D721Med (cell line): ENCODE results near the gene NCOA6.

Experiments
- DNase-seq: peaks from one replicate; pipeline ENCODE4 v3.0.0; 2011; ENCODE audit warnings: low spot score; ENCODE audit not compliant: insufficient read length
- FAIRE-seq: peaks from 2 replicates; lab custom pipeline; 2011; peaks lifted over from hg19 to GRCh38; lab: Jason Lieb, UNC
- TF ChIP-seq, protein P1 (sequence below): IDR thresholded peaks from 2 replicates; pipeline ENCODE4 v1.5.1; 2012; ENCODE audit warnings: mild to moderate bottlenecking, control low read depth; ENCODE audit not compliant: insufficient read depth; ENCODE audit errors: missing control alignments

NCOA6 gene

DNA sequence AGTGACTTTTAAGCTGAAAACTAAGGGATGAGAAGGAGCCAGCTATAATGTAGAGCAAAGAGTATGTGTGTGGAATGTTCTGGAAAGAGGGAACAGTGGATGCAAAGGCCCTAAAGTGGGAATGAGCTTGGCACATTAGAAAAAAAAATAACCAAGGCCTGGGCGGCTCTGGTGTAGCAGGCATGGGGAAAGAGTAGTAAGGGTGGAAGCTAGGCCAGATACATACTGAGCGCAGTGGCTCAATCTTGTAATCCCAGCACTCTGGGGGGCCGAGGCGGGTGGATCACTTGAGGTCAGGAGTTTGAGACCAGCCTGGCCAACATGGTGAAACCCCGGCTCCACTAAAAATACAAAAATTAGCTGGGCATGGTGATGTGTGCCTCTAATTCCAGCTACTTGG is 38.8 kb upstream of the NCOA6 start:
- TF ChIP-seq, protein P1, sequence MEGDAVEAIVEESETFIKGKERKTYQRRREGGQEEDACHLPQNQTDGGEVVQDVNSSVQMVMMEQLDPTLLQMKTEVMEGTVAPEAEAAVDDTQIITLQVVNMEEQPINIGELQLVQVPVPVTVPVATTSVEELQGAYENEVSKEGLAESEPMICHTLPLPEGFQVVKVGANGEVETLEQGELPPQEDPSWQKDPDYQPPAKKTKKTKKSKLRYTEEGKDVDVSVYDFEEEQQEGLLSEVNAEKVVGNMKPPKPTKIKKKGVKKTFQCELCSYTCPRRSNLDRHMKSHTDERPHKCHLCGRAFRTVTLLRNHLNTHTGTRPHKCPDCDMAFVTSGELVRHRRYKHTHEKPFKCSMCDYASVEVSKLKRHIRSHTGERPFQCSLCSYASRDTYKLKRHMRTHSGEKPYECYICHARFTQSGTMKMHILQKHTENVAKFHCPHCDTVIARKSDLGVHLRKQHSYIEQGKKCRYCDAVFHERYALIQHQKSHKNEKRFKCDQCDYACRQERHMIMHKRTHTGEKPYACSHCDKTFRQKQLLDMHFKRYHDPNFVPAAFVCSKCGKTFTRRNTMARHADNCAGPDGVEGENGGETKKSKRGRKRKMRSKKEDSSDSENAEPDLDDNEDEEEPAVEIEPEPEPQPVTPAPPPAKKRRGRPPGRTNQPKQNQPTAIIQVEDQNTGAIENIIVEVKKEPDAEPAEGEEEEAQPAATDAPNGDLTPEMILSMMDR, result no peak
- FAIRE-seq (no peak), DNase-seq (no peak)

GRCh38 chr20:34863421-34863965 is 38.0 kb upstream of the NCOA6 start:
- DNase-seq, result no peak
- no peak for FAIRE-seq
- TF ChIP-seq, protein P1, result no peak

- FAIRE-seq, result no peak
- TF ChIP-seq, protein P1, result no peak
- no peak for DNase-seq
Measured at GRCh38 chr20:34862724-34863123, 37.3 kb upstream of the NCOA6 start.

DNA sequence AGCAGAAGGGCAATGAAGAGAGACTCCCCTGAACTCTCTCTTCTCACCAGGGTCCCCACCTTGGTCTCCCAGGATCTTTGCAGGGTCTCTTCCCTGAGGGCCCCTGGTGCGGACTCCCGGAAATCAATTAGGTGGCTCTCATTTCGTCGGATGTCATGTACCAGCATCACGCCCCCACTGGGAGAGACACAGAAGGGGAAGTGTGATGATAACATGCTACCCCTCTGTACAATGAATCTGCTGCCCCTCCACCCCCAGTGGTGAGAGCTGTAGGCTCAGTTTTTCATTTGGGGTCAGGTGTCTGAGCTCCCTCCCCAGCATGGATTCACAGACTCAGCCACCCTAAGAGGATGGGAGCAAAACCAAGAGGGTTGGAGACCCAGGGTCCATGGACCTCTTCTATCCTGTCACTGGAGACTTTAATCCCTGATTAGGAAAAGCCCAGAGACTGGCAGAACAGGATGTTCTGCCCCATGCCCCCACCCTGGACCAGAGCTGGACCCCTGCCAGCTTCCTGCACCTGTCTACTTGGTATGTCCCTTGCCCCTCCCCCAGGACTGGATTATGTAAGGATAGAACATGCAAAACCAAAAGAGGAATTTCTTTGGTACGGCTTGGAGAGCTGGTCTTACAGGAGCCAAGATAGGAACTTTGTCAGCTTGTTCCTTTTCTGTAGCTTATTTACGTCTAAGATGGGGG is 36.1 kb upstream of the NCOA6 start:
- TF ChIP-seq, protein P1, result no peak
- FAIRE-seq (no peak), DNase-seq (no peak)

GRCh38 chr20:34859826-34860545 is 34.5 kb upstream of the NCOA6 start:
- FAIRE-seq, result no peak
- TF ChIP-seq, protein P1, result no peak

DNA sequence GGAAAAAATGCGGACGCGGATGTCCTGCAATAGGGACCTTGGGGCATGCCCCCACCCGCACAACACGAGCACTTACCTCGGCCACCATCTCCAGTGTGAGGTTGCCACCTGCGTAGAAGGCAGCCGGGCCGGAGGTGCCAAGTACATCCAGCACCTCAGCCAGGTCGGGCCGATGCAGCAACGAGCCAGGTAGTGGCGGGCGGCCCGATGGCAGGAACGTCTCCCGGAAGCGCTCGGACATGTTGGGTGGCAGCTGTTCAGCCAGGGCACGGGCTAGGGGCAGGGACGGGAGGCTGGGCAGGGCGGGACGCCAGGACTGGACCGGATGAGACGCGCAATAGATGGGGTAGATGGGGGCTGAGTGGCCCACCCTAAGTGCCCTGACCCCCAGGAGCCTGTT is 33.9 kb upstream of the NCOA6 start:
- DNase-seq (no peak), FAIRE-seq (no peak)
- TF ChIP-seq, protein P1, result no peak

More at GRCh38 chr20:34859826-34860545, 34.5 kb upstream of the NCOA6 start:
- DNase-seq, result no peak

GRCh38 chr20:34852298-34852697 is 26.8 kb upstream of the NCOA6 start:
- no peak for FAIRE-seq
- TF ChIP-seq, protein P1, result no peak
- DNase-seq, result no peak
